Measurements from ENCODE around the gene ZFHX3.

DNA sequence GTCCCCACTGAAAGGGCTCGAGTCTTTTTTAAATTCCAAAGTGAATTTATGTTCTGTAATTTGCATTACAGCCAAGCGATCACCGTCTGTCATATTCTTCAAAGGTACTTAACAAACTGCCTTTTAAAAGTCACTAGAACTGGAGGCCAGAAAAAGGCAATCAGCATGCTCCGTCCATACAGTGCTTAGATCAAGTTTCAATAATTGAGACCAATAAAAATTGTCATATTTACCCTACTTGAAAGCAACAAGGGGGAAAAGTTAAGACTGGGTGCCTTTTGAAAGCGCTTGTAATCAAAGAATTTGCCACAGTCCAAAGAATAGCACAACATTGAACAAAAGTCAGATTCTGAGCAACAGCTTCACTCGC lies 9.0 kb upstream of the ZFHX3 start:
- no peak for TF ChIP-seq EP300 (IDR thresholded peaks at IDR 0.05)
- TF ChIP-seq CTCF (IDR thresholded peaks at IDR 0.05) = no peak

All from ovary (tissue), 3 donors.